Cortex of kidney (tissue), 1 donor: ENCODE data around the gene TRIM44.

Experiments
- DNase-seq: peaks from one replicate; lab custom pipeline; 2025; lab: John Stamatoyannopoulos, UW

Gene TRIM44

GRCh38 chr11:35791088-35791958 lies 128.7 kb downstream of the TRIM44 start:
- DNase-seq, result no peak

GRCh38 chr11:35792148-35792845 lies 129.7 kb downstream of the TRIM44 start:
- no peak for DNase-seq

GRCh38 chr11:35792846-35793192 lies 130.2 kb downstream of the TRIM44 start:
- DNase-seq, result no peak

GRCh38 chr11:35794333-35794732 lies 131.8 kb downstream of the TRIM44 start:
- DNase-seq, result no peak

DNA sequence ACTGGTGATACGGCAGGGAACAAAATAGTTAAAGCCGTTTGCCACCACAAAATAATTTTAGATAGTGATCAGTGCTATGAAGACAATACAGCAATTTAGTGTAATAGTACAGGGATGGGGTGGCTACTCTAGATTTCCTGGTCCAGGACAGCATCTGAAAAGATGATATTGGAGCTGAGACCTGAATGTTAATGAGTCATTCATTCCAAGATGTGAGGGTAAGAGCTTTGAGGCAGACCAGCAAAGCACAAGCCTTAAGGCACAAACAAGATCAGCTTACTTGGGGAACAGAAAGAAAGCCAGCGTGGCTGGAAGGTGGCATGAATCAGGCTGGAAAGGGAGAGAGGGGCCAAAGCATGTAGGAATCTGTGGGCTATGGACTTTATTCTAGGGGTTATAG lies 132.3 kb downstream of the TRIM44 start:
- DNase-seq, result no peak

GRCh38 chr11:35796562-35796961 lies 134.0 kb downstream of the TRIM44 start:
- DNase-seq, result no peak

DNA sequence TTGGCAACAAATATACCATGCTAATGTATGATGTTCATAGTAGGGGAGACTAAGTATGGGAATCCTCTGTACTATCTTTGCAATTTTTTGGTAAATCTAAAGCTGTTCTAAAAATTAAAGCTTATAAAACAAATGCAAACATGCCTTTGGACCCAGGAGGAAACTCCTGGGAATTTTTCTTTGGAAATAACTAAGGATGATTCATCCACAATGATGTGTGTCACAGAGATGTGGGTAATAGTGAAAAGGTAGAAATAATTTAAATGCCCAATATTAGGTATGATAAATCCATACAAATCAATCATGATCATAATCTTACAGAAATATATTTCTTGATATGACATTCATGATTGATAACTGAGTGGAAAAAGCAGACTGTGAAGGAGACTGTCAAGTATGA lies 135.8 kb downstream of the TRIM44 start:
- no peak for DNase-seq

DNA sequence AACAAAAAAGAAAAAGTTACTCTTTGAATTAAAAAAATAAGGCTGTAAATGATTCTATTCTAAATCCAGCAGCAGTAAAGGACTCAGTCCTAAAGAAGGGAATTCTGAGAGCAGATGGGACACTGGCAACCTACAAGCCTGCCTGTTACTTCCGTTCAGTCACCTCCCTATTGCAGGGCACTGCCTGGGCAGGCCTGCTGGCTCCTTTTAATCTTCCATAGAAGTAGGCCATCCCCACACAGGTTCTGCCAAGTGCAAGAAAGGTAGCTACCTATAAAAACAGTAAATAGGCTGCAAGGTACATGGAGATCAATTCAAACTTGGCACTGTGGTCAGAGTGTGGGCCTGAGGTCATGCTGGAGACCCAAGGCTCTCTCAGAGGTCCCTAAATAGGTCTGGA lies 136.4 kb downstream of the TRIM44 start:
- DNase-seq, result no peak

GRCh38 chr11:35799655-35800054 lies 137.1 kb downstream of the TRIM44 start:
- DNase-seq, result no peak

DNA sequence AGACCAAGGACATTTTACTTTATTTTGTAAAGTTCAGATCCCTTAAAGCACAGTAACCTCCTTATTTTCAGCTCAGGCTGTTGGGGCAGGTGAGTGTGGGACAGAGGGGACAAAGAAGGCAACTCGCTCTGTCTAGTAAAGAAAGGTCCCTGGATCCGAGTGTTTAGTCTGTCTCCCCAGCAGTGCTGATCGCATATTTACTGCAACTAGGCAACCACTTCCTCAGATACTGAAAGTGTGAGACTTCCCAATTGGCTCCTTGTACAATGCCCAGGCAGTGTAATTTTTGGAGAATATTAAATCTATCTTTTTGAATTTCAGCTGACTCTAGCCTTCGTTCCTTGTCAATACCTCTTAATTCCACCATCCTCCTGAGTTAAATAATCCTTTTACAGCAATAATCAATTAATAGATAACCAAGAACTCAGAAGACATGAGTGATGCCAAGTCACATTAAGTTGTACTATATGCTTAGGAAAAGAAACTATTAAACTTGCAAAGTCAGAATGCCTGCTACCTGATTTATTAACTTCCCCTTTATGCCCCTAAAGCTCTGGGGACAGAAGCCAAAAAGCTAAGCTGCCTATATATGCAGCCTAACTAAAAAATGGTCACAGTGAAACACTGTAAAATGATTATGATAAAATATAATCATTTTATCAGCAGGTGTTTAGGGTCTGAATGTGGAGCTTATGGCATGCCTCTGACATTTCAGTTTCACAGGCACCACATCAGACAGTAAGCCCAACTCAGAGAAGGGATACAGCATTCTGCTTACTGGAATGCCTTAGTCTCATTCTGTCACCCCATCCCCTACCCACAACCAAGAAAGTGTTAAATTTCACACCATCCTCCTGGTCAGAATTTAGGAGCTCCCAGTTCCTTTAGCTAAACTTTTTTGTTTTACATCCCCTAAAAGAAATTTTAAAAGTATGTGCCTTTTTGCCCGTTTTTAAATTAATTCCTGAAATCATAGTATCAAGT lies 138.7 kb downstream of the TRIM44 start:
- DNase-seq, result no peak

DNA sequence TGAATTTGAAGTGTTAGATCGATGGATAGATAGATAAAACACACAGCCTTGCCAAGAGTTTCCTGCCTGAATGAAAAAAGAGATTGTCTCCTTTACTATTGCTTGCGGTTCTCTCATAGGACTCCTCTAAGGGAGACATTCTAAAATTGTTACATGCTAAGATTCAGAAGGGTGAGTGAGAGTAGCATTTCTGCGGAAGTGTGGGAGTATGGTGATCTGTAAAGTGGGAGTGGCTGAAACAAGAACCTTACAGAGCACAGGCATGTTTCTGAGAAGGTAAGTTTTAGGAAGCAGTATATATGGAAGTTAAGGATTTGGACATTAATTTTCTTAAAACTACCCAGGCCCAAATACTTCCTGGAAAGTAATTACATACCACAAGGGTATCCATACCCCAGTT lies 139.6 kb downstream of the TRIM44 start:
- no peak for DNase-seq

DNA sequence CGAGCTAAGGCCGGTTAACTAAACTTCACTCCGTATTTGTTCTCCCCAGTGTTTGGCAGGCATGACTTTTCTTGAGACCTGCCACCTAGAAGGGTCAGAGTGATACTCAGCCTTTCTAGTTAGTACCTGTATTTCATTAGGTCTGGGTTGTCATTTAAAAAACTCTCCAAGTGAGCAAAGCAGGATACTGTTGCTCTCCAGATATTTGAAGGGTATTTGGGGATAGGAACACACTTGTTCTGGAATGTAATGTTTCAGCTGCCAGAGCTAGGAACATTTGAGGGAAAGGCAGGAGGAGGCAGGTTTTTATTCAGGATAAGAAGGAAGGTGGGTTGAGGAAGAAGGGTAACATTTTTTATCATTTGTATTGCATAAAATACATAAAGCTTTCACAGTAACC lies 140.1 kb downstream of the TRIM44 start:
- DNase-seq, result no peak

- DNase-seq, result no peak
Measured at GRCh38 chr11:35803115-35803514, 140.5 kb downstream of the TRIM44 start.

DNA sequence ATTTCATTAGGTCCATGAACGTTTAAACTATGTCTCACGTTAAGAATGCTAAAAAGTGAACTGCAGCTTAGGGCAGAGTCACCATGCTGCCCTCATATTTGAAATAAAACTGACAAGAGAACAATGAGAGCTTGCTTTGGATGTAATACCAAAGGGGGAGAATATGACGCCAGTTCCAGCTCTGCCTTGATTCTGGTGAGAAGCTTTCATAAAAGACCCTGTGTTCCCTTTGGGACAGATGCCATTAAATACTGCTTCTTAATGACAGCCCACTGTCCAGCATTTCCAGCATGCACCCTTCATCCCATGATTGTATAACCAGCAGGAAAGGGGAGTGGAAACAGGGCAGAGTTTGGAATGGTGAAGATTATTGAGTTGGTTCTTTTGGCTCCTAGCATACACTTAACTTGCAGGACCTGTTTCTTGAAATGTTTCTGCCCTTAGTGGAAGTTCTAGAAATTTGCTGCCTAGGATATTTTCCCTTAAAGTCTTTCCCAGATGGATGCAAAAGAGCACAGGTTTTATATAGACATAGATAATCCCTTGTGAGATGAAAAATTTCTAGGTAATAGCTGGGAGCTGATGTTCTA lies 142.0 kb downstream of the TRIM44 start:
- no peak for DNase-seq

DNA sequence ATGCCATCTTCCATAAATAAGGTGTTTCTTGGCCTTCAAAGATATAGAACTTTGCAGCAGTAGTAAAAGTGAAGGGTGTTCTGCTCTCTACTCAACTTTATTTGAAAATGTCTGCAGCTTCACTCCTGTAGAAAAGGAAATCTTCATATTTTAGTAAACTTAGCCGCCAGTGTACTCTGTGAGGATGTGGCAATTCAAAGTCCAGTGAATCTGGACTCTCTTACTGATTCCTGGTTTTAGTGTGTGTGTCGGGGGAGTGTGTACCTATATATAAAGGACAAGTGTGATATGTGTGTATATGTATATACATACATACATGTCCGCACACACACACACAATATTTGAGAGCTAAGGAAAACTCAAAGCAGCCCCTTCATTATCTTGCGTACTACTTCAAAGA lies 147.0 kb downstream of the TRIM44 start:
- DNase-seq, result no peak

DNA sequence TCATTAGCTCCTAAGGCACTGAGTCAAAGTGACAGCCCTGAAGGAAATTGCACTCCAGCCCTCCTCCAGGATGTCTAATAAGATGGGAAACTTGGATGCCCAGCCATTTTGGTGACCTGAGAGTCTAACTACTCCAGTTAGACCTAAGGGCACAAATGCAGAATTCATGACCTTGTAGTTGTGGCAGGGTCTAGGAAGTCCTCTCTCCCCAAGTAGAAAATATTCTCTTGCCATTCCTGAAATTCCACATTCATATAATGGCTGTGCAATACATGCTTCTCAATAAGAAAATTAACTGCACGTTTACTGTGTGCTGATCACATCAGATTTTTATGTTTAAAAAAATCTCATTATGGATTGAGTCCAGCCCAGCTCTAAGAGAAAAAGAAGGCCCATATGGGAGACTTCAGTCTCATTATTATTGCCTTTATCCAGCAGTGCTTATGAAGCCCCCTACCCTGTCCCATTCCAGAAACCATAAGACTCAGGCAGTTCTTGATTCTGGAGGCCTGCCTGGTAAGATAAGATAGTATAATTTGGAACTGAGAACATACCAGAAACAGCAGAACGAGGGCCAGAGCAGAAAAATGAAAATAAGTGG lies 147.6 kb downstream of the TRIM44 start:
- no peak for DNase-seq

DNA sequence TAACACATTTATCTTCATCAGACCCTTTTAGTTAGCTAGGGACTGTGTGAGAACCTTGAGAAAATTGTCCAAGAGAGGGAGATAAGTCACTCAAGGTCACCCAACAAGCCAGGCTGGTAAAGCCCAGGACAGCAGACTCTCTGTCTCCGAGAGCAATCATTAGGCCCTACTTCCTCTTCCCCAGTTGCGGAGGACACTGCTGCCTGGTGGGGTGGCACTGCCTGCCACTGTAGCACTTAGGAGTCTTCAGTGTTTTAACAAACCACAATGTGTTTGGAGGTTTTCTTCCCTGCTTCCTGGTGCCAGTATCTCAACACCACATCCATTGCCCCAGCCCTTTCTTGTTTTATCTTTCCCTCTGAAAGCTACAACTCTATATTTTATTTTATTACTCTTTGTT lies 149.2 kb downstream of the TRIM44 start:
- DNase-seq, result no peak

DNA sequence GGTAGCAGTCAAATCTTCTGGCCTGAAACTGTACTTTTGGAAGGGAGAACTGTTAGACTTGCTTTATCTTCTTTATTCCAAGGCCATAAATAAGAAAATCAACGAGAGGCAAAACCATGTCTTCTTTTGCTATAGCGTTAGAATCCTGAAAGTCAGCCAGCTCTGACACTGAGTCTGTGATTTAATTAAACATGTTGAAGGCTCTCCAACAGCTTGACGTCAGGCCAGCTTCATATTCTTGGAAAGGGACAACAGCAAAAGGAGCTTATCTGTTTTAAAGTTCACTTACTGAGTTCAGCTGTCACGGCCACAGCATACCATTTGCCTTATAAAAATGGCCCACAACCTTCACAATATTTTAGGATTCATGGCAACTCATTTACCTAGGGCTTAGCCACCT lies 150.3 kb downstream of the TRIM44 start:
- DNase-seq, result no peak

DNA sequence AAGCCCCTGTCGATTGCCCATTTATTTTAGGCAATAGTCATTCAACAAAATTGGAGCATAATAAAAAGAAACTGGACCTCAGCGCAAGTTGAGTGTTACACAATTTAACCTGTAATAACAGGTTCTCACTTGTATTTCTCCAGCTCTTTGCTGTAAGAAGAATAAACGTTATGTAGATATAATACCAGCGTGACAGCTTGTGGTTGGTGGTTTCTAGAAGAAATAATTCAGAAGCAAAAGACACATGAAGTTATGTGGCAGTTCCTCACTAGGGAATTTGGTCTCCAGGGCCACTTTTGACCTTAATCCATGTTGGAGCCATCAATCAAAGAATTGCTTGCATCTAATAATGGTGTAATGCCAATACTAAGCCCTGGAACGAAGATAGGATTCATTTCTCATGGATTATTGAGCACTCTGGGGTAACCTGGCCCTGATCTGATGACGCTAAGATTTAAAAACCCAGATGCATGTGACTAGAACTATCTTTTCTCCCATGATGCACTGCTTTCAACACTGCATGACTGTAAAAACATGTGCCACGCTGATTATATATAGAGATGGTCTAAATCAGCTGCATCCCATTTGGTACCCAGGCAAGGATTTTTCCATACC lies 151.6 kb downstream of the TRIM44 start:
- no peak for DNase-seq

GRCh38 chr11:35814720-35815305 lies 152.2 kb downstream of the TRIM44 start:
- DNase-seq, result no peak
